Epithelial cell of esophagus (primary cell): Measurements from ENCODE around the gene HCRT.

Source experiments
- DNase-seq: peaks from one replicate; pipeline ENCODE4 v3.0.0; 2010; ENCODE audit warnings: low read depth
- H3K4me3 ChIP-seq: 2 replicates; pipeline ENCODE4 v1.5.1; 2011; ENCODE audit warnings: mild to moderate bottlenecking, low read length, control low read depth
- TF ChIP-seq, protein P1 (sequence below): IDR thresholded peaks from 2 replicates; pipeline ENCODE4 v1.5.1; 2011; ENCODE audit warnings: low read depth, mild to moderate bottlenecking, low read length, control low read depth, inconsistent platforms; ENCODE audit not compliant: insufficient read depth; ENCODE audit errors: missing control alignments

Gene HCRT

DNA sequence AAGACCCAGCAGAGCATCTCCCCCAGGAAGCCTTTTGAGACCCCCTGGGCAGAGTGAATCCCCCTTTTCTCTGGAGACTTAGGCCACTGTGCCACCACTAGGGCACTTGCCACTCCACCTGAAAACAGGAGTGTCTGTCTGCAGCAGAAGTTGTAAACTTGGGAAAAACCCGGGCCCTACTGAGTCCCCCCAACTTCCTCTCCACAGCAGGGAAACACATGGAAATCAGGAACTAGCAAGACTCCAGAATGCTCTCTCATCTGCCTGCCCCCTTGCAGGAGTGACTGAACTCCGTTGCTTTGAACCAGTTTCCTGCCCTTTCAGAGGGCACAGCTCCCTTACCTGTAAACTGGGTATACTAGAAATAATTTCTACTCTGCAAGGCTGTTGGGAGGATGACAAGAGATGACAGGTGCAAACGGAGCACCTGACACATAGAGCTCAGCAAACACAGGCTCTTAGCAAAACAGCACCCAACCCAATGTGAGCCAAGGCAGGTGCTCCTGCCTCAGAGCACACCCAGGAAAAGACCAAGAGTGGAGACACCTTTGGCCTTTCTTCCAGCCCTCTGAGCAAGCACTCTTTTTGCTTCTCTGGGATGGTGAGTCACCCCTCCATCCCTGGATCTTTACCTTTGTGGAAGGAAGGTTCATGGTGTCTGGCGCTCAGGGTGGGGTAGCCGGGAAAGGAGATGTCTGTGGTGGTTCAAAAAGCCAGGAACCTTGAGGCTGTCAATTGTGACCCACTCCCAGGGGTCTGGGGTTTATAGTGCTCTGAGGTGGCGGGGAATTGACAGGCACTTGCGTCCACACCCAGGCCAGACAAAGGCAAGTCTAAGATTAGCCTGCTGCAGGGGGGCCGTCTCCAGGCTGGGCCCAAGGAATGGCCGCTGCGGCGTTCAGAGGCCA lies at the start of gene HCRT:
HCRT (minus strand) TSS at position 740 of the 908 bp plus-strand sequence; CDS start at position 653, 87 bp downstream.
- TF ChIP-seq, protein P1, sequence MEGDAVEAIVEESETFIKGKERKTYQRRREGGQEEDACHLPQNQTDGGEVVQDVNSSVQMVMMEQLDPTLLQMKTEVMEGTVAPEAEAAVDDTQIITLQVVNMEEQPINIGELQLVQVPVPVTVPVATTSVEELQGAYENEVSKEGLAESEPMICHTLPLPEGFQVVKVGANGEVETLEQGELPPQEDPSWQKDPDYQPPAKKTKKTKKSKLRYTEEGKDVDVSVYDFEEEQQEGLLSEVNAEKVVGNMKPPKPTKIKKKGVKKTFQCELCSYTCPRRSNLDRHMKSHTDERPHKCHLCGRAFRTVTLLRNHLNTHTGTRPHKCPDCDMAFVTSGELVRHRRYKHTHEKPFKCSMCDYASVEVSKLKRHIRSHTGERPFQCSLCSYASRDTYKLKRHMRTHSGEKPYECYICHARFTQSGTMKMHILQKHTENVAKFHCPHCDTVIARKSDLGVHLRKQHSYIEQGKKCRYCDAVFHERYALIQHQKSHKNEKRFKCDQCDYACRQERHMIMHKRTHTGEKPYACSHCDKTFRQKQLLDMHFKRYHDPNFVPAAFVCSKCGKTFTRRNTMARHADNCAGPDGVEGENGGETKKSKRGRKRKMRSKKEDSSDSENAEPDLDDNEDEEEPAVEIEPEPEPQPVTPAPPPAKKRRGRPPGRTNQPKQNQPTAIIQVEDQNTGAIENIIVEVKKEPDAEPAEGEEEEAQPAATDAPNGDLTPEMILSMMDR: no peak
- DNase-seq: peak; percentile 6
- no peak within 1 kb of the TSS for H3K4me3 ChIP-seq

DNA sequence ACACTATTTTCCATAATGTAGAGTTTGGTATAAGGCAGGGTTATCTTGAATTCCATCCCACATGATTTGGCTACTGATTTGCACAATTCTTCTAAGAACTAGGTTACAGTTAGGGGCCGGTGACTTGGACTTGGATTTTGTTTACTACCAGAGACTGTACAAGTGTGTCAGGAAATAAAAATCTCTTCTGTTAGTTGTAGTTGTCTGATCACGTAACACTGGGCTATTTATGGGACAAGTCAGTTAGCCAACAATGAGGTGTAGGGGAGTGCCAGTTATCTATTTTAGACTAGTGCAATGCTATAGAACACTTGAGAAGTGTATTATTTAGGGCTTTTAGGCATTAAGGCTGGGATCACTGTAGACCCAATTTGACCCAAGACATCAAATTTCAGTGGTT lies 48.7 kb upstream of the HCRT start:
- TF ChIP-seq, protein P1: no peak
- H3K4me3 ChIP-seq: no peak overlapping the region
- DNase-seq: no peak

DNA sequence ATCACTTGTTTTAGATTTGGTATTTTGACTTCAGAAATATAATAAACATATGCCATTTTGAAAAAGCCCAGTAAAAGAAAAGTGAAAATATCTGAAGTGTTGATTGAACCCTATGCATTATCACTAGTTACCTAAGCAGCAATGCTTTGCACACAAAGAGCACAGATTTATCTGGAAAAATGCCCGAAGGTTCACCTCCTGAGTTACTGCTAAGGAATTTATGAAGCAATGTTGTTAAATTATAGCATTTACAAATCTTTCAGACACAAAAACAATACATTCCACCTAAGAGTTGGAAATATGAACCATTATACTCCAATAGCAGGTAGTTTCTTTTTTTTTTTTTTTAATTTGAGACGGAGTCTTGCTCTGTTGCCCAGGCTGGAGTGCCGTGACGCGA lies 47.9 kb upstream of the HCRT start:
- TF ChIP-seq, protein P1: no peak
- DNase-seq: peak; percentile 62
- H3K4me3 ChIP-seq: no peak overlapping the region

- H3K4me3 ChIP-seq: no peak overlapping the region
Observed at GRCh38 chr17:42230225-42230624, 45.0 kb upstream of the HCRT start.

GRCh38 chr17:42227849-42228700 lies 42.8 kb upstream of the HCRT start:
- no peak overlapping the region for H3K4me3 ChIP-seq
- TF ChIP-seq, protein P1: no peak
- DNase-seq: no peak

More at GRCh38 chr17:42230225-42230624, 45.0 kb upstream of the HCRT start:
- DNase-seq: no peak
- TF ChIP-seq, protein P1: no peak

DNA sequence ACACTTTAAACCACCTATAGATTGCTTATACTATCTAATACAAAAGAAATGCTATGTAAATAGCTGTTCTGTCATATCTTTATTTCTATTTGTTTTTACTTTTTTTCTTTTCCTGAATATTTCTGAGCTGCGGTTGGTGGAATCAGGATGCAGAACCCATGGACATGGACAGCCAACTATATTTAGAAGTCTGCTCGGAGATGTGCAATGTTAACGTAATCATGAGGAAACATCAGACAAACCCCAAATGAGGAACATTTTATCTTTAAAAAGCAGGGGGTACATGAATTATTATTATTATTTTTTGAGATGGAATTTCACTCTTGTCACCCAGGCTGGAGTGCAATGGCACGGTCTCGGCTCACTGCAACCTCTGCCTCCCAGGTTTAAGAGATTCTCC lies 40.4 kb upstream of the HCRT start:
- no peak for DNase-seq
- H3K4me3 ChIP-seq: no peak overlapping the region
- TF ChIP-seq, protein P1: no peak
